Colonic mucosa (tissue), 4 donors: ENCODE measurements around the gene PACSIN3. TPM values are rescaled to one million over a fixed set of nuclear protein-coding genes. Genes with fewer than 3 reads are reported as not detected.

Experiments
- DNase-seq: peaks from one replicate; pipeline ENCODE4 v3.0.0-alpha.2; 2020
- H3K27ac ChIP-seq: fragments of 200-600 bp; one replicate; pipeline ENCODE4 v1.8.0; 2021
- H3K27me3 ChIP-seq: fragments of 200-600 bp; one replicate; pipeline ENCODE4 v1.8.0; 2021
- H3K36me3 ChIP-seq: fragments of 200-600 bp; one replicate; pipeline ENCODE4 v1.8.0; 2021
- H3K4me1 ChIP-seq: fragments of 200-600 bp; one replicate; pipeline ENCODE4 v1.8.0; 2021; ENCODE audit warnings: mild to moderate bottlenecking
- H3K4me3 ChIP-seq: fragments of 200-600 bp; one replicate; pipeline ENCODE4 v1.8.0; 2021
- H3K9ac ChIP-seq, 2 donors: one replicate each; pipeline ENCODE4 v1.7.0; 2013; ENCODE audit warnings: control low read depth in 2 of 2, low read depth in 2 of 2, low read length in 2 of 2
- H3K9me3 ChIP-seq: fragments of 200-600 bp; one replicate; pipeline ENCODE4 v1.8.0; 2021
- intact Hi-C: fragments of 100-400 bp; cut with DNase I; formaldehyde crosslinking; loops from one replicate; pipeline ENCODE4 v1.14.1; 2022
- total RNA-seq, 2 donors: library from RNA; stranded (reverse); fragmentation: NEBNext Ultra II Directional in 1 of 2; extraction: Animal tissue kit (Norgen Biotek cat#: 25700) in 1 of 2; gene quantifications; one replicate each; pipeline ENCODE4 v1.2.1, GENCODE V29; 2021
- TF ChIP-seq, protein P1 (sequence below): fragments of 200-600 bp; IDR thresholded peaks from one replicate; pipeline ENCODE4 v1.8.0; 2022; ENCODE audit warnings: antibody characterized with exemption, mild to moderate bottlenecking
- donor health status: healthy.
- donor health status: DM: no; HTN: no; CAD: no.
- donor health status: DM: no; HTN: no; CAD: no.

Gene PACSIN3
- total RNA-seq, 2 donors from 2014 or later, result 3.2 to 11.2 TPM

DNA sequence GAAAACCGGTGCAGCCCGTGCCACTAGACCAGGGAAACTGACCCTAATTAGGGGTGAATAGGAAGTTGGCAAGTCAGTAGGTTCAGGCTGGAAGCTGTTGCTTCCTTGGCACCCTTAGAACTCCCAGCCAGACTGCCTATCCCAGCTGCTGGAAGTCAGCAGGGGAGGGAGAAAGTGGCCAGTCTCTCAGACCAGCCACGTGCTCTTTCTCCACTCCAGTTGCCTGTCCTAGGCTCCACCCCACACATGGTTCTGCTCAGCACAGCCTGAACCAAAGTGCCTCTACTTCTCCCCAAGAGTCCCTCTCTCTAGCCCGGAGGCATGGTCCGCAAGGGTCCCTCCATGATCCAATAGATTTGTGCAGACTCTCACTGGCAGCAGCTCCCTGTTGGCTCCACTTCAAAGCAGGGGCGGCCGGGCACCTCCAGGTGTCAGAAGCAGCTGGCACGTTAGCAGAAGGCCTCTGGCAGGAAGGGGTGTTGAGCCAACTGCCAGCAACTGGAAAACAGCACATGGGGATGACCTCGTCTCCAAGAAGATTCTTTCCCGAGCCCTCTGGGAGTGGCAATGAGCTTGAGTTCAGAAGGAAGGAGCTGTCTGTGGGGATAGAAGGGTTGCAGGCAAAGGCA lies 37.2 kb downstream of the PACSIN3 start:
- no peaks in the 10 kb centered on the region for H3K27me3 ChIP-seq
- no peaks in the 10 kb centered on the region for H3K36me3 ChIP-seq
- H3K9me3 ChIP-seq, result no peaks in the 10 kb centered on the region
- H3K4me3 ChIP-seq, result no peak overlapping the region
- peaks cover 14% of the 10 kb centered on the region for H3K4me1 ChIP-seq
- no peak overlapping the region for H3K27ac ChIP-seq
- peak; percentile 31 for DNase-seq
- peak overlapping the region in 1 of 2 donors; percentile 23 for H3K9ac ChIP-seq
- intact Hi-C loops, result no loop called here
- TF ChIP-seq, protein P1, sequence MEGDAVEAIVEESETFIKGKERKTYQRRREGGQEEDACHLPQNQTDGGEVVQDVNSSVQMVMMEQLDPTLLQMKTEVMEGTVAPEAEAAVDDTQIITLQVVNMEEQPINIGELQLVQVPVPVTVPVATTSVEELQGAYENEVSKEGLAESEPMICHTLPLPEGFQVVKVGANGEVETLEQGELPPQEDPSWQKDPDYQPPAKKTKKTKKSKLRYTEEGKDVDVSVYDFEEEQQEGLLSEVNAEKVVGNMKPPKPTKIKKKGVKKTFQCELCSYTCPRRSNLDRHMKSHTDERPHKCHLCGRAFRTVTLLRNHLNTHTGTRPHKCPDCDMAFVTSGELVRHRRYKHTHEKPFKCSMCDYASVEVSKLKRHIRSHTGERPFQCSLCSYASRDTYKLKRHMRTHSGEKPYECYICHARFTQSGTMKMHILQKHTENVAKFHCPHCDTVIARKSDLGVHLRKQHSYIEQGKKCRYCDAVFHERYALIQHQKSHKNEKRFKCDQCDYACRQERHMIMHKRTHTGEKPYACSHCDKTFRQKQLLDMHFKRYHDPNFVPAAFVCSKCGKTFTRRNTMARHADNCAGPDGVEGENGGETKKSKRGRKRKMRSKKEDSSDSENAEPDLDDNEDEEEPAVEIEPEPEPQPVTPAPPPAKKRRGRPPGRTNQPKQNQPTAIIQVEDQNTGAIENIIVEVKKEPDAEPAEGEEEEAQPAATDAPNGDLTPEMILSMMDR, result no peak

DNA sequence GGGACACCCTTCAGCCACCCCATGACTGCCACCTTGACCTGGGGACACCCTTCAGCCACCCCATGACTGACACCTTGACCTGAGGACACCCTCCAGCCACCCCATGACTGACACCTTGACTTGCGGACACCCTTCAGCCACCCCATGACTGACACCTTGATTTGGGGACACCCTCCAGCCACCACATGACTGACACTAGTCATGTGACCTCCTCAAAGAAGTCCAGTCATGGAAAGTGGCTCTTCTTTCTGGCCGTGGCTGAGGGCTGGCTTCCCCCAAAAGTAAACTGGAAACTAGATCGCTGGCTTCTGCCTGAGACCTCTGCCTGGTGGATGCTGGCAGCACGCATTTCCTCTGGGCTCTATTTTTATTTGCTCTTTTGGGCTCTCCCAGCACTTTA lies 38.0 kb downstream of the PACSIN3 start:
- DNase-seq, result no peak
- intact Hi-C loops, result no loop called here
- H3K9me3 ChIP-seq, result no peaks in the 10 kb centered on the region
- no peak overlapping the region for H3K9ac ChIP-seq
- H3K27ac ChIP-seq, result no peak overlapping the region
- H3K36me3 ChIP-seq, result no peaks in the 10 kb centered on the region
- TF ChIP-seq, protein P1, result no peak
- no peak overlapping the region for H3K4me3 ChIP-seq
- peaks cover 9% of the 10 kb centered on the region for H3K4me1 ChIP-seq
- no peaks in the 10 kb centered on the region for H3K27me3 ChIP-seq

DNA sequence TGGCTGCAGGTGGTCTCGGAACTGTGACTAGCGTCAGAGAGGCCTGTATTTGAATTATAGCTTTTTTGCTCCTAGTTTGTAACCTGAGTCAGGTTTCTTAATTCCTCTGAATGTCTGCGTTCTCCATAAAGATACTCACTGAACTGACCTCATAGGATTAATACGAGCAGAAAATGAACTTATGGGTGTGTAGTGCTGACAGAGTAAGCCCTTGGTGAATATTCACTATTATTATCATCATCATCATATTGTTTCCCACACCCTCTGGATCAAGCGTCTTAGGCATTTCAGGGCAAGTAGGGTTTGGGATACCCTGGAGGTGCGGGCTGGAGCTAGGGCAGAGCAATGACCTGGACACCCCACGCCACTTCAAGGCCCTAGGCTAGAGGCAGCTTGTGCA lies 38.6 kb downstream of the PACSIN3 start:
- no peaks in the 10 kb centered on the region for H3K9me3 ChIP-seq
- no peak overlapping the region for H3K4me3 ChIP-seq
- DNase-seq, result no peak
- TF ChIP-seq, protein P1, result no peak
- no peak overlapping the region for H3K27ac ChIP-seq
- intact Hi-C loops, result no loop called here
- no peaks in the 10 kb centered on the region for H3K36me3 ChIP-seq
- H3K4me1 ChIP-seq, result peaks cover 5% of the 10 kb centered on the region
- H3K27me3 ChIP-seq, result no peaks in the 10 kb centered on the region
- H3K9ac ChIP-seq, result no peak overlapping the region

DNA sequence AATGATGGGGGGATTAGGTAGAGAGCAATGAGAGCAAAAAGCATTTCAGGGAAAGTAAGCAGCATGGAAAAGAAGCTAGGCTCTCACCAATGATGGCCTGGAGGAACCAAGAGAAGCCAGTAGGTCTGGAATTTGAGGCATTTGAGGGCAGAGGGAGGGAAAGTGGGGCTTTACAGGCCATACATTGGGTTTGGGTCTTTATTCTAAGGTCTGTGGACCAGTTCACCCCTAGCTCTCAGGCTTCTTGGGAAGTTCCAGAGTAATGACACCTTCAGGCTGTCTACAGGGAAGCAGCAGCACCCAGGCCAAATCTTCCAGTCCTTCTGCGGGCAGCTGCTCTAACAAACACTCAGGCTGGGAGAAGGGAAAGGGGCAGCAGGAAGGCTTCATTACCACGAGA lies 39.0 kb downstream of the PACSIN3 start:
- no peak for DNase-seq
- H3K9ac ChIP-seq, result no peak overlapping the region

DNA sequence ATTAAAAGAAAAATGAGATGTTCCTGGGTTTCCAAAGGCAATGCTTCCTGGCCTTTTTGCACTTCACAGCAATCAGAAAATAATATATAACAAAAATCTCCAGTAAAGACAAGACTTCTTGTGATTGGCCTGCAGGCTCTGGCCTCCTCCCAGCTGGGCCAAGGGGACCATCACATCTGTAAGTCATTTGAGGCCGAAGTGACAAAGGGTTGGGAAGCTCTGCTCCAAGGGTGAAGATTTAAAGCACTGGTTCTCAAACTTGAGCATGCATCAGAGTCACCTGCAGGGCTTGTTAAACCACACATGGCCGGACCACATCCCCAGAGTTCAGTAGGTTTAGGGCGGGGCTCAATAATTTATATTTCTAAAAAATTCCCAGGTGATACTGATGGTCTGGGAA lies 41.7 kb downstream of the PACSIN3 start:
- no peak for DNase-seq
- intact Hi-C loops, result no loop called here
- Histone ChIP-seq H3K9ac (no peak overlapping the region), H3K27ac (no peak overlapping the region), H3K4me1 (no peaks in the 10 kb centered on the region), H3K36me3 (no peaks in the 10 kb centered on the region), H3K27me3 (no peaks in the 10 kb centered on the region), H3K4me3 (no peak overlapping the region), H3K9me3 (no peaks in the 10 kb centered on the region)
- TF ChIP-seq, protein P1, result no peak

More for the DNA sequence above, 39.0 kb downstream of the PACSIN3 start:
- Histone ChIP-seq H3K27me3 (no peaks in the 10 kb centered on the region), H3K4me1 (peaks cover under 1% of the 10 kb centered on the region), H3K4me3 (no peak overlapping the region), H3K9me3 (no peaks in the 10 kb centered on the region), H3K36me3 (no peaks in the 10 kb centered on the region), H3K27ac (no peak overlapping the region)
- TF ChIP-seq, protein P1, result no peak
- intact Hi-C loops, result no loop called here
